Measurements from ENCODE around the gene QRFP. TPM values are rescaled to one million over a fixed set of nuclear protein-coding genes. Genes with fewer than 3 reads are reported as not detected.
A peak's percentile ranks its signal among the peaks of the same experiment; 100 is the strongest.

QRFP gene
- total and polyA plus RNA-seq, 9 donors, result not detected

DNA sequence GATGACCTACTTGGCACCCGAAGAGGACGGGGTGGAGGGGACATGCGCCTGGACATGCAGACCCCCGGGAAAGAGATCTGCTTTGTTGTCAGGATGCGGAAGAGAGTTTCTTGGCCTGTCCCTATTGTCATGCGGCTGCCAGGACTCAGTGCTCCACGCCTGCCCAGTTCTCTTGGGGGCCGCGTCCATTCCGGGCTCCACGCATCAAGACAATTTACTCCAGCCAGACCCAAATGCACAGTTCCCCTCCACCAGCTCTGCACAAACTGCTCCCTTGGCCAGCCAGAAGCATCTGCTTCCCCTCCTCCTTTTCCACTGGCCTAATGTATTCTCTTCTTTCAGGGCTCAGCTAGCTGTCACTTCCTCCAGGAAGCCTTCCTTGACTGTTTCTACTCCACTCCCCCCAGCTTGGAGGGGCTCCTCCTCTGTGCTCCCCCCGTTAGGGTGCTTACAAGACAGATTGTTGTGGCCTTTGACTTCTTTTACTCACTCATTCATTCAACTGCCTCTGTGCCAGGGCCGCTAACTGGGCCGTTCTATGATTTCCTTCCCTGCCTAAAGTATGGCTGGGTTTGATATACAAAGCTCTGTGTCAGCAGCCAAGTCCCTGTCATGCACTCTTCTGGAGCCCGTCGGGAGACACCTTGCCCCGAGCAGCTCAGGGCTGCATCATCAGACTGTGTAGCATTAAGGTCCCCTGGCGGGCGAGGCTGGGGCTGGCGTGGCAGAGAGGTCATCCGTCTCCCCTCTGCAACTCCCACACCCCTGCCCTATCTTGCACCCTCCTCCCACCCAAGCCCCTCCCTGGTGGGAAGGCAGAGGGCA lies 35.9 kb upstream of the QRFP start:
- H3K27ac ChIP-seq, result no peak overlapping the region
- no peaks in the 10 kb centered on the region for H3K36me3 ChIP-seq
- WGBS, 3 donors, result 61 to 66% (median 66%) methylated on average over 21 of the region's 21 CpGs
- no peak overlapping the region for H3K4me3 ChIP-seq
- peaks cover 2% of the 10 kb centered on the region for H3K4me1 ChIP-seq (ENCODE audit: insufficient read depth)
- intact Hi-C loops (cut with DNase I), result loop anchor here in 1 of 4 donors (10.0 kb wide), 2 partner anchors 58 to 168 kb away; no protein-coding TSS in a partner anchor
- H3K9me3 ChIP-seq, result no peaks in the 10 kb centered on the region
- H3K27me3 ChIP-seq, result peaks cover under 1% of the 10 kb centered on the region
- TF ChIP-seq POLR2A (IDR thresholded peaks at IDR 0.05) (no peak), EP300 (IDR thresholded peaks at IDR 0.05) (no peak)
- TF ChIP-seq, protein P1, sequence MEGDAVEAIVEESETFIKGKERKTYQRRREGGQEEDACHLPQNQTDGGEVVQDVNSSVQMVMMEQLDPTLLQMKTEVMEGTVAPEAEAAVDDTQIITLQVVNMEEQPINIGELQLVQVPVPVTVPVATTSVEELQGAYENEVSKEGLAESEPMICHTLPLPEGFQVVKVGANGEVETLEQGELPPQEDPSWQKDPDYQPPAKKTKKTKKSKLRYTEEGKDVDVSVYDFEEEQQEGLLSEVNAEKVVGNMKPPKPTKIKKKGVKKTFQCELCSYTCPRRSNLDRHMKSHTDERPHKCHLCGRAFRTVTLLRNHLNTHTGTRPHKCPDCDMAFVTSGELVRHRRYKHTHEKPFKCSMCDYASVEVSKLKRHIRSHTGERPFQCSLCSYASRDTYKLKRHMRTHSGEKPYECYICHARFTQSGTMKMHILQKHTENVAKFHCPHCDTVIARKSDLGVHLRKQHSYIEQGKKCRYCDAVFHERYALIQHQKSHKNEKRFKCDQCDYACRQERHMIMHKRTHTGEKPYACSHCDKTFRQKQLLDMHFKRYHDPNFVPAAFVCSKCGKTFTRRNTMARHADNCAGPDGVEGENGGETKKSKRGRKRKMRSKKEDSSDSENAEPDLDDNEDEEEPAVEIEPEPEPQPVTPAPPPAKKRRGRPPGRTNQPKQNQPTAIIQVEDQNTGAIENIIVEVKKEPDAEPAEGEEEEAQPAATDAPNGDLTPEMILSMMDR (IDR thresholded peaks at IDR 0.05), result no peak
- peak in 1 of 5 donors; percentile 12 for DNase-seq

DNA sequence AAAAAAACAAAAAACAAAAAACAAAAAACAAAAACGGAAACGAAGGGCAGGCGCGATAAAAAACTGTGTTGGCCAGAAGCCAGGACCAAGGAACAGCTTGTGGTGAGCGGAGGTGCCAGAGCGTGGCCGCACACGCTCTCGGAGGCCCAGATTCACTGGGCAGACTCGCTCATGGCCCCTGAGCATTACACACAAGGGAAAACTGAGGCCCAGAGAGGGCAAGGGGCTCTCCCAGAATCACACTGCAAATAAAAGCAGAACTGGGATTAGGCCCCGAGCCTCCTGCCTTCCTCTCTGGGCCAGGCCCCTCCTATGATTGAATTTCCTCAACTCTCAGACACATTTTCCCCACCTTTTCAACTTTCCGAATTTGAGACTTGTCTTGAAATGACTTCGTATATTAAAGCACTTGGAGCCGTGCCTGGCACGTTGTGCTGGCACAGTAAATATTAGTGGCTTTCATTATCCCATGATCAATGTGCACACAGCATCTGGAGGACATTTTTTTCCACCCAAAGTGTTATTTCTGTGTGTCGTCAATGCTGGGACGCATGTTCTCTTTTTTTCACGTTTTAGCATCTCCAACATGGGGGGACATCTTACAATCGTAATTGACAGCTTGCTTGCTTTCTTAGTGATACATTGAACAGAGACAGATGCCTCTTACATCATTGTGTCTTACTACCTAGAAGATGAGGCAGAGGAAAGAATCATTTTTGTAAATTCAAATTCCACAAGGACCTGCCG lies 35.1 kb upstream of the QRFP start:
- no peak for TF ChIP-seq POLR2A (IDR thresholded peaks at IDR 0.05)
- TF ChIP-seq, protein P1 (IDR thresholded peaks at IDR 0.05), result no peak
- TF ChIP-seq EP300 (IDR thresholded peaks at IDR 0.05), result no peak
- DNase-seq, result no peak
- Histone ChIP-seq H3K27ac (no peak overlapping the region), H3K4me1 (ENCODE audit: insufficient read depth) (peaks cover 2% of the 10 kb centered on the region), H3K4me3 (no peak overlapping the region), H3K9me3 (no peaks in the 10 kb centered on the region), H3K27me3 (no peaks in the 10 kb centered on the region), H3K36me3 (no peaks in the 10 kb centered on the region)
- 68 to 78% (median 71%) methylated on average over 20 of the region's 20 CpGs for WGBS, 3 donors
- intact Hi-C loops (cut with DNase I), result loop anchor here in 1 of 4 donors (10.0 kb wide), 2 partner anchors 57 to 167 kb away; no protein-coding TSS in a partner anchor

DNA sequence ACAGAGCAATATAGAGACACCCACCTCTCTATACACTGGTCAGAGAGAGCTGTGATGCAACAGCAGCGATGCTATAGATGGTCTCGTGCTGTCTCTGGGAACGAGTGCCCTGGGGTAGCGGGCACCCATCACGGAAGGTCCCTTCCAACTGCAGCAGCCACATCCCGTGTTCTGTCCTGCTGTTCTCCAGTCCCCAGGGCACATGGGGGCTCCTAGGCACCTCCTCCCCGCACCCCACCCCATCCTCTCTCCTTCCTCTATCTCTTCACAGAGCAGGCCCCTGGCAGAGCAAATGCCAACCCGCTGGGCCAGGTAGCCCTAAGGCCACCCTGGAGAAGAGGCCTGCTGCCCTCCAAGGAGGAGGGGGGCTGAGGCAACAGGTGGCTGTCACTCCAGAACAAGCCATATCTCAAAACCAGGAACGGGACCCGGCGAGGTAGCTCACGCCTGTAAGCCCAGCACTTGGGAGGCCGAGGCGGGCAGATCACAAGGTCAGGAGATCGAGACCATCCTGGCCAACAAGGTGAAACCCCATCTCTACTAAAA lies 34.3 kb upstream of the QRFP start:
- Histone ChIP-seq H3K27ac (no peak overlapping the region), H3K4me3 (no peak overlapping the region), H3K4me1 (ENCODE audit: insufficient read depth) (no peaks in the 10 kb centered on the region), H3K36me3 (no peaks in the 10 kb centered on the region), H3K27me3 (no peaks in the 10 kb centered on the region), H3K9me3 (no peaks in the 10 kb centered on the region)
- 89 to 93% (median 91%) methylated on average over 15 of the region's 15 CpGs for WGBS, 3 donors
- intact Hi-C loops (cut with DNase I), result loop anchor here in 1 of 4 donors (10.0 kb wide), 2 partner anchors 56 to 166 kb away; no protein-coding TSS in a partner anchor
- TF ChIP-seq, protein P1 (IDR thresholded peaks at IDR 0.05), result no peak
- no peak for TF ChIP-seq POLR2A (IDR thresholded peaks at IDR 0.05)
- no peak for TF ChIP-seq EP300 (IDR thresholded peaks at IDR 0.05)
- DNase-seq, result no peak

DNA sequence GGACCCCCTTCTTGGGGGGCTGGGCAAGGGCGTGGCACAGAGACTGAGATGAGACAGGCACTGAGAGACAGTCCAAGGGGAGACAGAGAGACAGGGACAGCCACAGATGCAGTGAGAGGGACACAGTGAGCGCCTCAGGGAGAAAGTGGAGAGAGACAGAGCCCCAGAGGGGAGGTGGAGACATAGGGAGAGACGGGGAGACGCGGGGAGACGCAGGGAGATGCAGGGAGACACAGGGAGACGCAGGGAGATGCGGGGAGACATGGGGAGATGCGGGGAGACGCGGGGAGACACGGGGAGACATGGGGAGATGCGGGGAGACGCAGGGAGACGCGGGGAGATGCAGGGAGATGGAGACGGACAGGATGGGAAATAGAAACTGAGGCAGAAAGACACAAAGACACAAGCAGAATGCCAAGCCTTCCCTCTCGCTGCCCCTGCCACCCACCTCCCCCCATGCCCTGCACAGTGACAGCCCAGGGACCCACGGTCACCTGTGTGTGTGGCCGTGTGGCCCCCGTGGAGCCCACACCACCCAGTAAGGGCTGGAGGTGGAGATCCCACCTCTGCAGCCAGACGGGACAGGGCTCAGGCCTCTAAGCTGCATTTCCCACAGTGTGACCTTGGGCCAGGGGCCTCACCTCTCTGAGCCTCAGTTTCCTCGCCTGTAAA lies 33.7 kb upstream of the QRFP start:
- H3K9me3 ChIP-seq, result no peaks in the 10 kb centered on the region
- no peak for DNase-seq
- intact Hi-C loops (cut with DNase I), result loop anchor here in 1 of 4 donors (10.0 kb wide), 2 partner anchors 55 to 165 kb away; no protein-coding TSS in a partner anchor
- no peak overlapping the region for H3K27ac ChIP-seq
- no peak overlapping the region for H3K4me3 ChIP-seq
- TF ChIP-seq EP300 (IDR thresholded peaks at IDR 0.05), result no peak
- TF ChIP-seq POLR2A (IDR thresholded peaks at IDR 0.05), result no peak
- TF ChIP-seq, protein P1 (IDR thresholded peaks at IDR 0.05), result no peak
- H3K27me3 ChIP-seq, result no peaks in the 10 kb centered on the region
- no peaks in the 10 kb centered on the region for H3K36me3 ChIP-seq
- 88 to 90% (median 89%) methylated on average over 23 of the region's 23 CpGs for WGBS, 3 donors
- no peaks in the 10 kb centered on the region for H3K4me1 ChIP-seq (ENCODE audit: insufficient read depth)

Data from ovary (tissue), 9 donors.